GM19468 (cell line): ENCODE measurements around the gene THAP3.
A peak's percentile ranks its signal among the peaks of the same experiment; 100 is the strongest.

ENCODE experiments used
- ATAC-seq: cut with Tn5 transposase; IDR thresholded peaks from one replicate; pipeline ENCODE4 v1.9.1; 2021; ENCODE audit warnings: mild to moderate bottlenecking, moderate library complexity, moderate number of reproducible peaks; ENCODE audit not compliant: unreplicated experiment; ENCODE audit errors: extremely low read depth

The THAP3 gene, protein sequence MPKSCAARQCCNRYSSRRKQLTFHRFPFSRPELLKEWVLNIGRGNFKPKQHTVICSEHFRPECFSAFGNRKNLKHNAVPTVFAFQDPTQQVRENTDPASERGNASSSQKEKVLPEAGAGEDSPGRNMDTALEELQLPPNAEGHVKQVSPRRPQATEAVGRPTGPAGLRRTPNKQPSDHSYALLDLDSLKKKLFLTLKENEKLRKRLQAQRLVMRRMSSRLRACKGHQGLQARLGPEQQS

DNA sequence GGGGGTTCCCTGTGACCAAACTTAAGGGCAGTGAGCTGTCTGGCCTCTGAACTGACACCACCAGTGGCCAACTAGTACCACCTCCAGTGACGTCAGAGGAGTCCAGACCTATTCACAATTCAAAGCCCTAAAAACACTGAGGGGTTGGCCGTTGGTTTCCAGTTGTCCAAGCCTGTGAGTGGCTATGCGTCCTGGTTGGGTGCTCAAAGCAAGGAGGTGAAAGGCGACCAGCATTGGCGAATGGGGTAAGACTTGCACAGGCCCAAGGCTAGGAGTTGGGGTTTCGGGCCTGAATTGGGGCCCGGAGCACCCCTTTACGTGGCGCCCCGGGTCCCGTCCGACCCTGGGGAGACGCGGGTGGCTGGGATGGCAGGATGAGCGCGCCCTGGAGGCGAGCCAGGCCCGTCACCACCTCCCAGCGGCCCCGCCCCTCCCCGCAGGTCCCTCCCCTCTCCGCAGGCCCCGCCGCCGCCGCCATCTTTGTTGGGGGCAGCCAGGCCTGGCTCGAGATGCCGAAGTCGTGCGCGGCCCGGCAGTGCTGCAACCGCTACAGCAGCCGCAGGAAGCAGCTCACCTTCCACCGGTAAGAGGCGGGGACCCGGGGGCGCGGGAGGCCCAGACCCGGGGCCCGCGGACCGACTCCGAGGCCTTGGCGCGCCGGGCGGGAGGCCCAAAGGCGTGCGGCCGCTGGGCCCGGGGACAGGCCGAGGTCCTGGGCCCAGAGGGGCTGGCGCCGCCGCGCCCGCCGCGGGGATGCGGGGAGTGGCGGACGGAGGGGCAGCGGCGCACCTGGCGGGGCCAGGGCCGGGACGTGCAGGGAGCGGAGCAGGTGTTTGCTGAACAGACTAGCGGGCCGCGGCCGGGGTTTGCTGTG lies at the start of gene THAP3:
TSS of gene THAP3 (plus strand) at position 159 of the 874 bp plus-strand sequence. CDS start at position 510, 351 bp downstream.
- peak; percentile 72 for ATAC-seq

DNA sequence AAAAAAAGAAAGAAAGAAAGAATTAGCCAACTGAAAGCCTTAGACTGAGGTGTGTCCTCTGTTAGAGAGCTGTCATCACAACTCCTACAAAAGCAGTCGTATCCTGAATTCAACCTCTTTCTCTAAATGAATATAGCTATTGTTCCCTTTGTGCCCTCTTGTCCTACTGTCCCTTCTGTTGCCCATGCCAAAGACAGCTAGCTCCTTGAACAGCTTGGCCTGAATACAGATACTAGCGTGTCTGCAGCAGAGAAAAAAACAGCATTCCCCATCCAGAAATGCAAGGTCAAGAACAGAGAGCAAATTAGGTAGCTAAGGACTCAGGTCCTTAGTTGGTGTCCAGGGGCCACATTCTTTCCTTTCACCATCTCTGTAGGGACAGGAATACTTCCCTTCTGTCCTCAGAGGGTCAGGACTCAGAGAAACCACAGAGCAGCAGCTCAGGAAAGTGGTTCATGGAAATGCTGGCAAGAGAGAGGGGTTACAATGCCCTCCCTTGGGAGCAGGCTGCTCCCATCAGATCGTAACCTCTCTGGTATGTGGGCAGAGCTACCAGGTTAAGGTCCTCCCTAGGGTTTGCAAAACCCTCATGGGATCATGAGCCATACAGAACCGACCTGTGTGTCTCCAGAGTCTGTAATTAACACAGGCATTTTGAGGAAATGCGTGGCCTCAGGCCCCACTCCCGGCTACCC lies 46.7 kb upstream of the THAP3 start:
- ATAC-seq = no peak

DNA sequence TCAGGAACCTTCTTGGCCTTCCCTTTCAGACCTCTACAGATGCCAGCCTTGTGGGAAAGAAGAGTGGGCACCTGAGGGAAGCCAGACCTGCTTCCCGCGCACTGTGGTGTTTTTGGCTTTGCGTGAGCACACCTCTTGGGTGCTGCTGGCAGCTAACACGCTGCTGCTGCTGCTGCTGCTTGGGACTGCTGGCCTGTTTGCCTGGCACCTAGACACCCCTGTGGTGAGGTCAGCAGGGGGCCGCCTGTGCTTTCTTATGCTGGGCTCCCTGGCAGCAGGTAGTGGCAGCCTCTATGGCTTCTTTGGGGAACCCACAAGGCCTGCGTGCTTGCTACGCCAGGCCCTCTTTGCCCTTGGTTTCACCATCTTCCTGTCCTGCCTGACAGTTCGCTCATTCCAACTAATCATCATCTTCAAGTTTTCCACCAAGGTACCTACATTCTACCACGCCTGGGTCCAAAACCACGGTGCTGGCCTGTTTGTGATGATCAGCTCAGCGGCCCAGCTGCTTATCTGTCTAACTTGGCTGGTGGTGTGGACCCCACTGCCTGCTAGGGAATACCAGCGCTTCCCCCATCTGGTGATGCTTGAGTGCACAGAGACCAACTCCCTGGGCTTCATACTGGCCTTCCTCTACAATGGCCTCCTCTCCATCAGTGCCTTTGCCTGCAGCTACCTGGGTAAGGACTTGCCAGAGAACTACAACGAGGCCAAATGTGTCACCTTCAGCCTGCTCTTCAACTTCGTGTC lies 45.9 kb upstream of the THAP3 start:
- no peak for ATAC-seq

DNA sequence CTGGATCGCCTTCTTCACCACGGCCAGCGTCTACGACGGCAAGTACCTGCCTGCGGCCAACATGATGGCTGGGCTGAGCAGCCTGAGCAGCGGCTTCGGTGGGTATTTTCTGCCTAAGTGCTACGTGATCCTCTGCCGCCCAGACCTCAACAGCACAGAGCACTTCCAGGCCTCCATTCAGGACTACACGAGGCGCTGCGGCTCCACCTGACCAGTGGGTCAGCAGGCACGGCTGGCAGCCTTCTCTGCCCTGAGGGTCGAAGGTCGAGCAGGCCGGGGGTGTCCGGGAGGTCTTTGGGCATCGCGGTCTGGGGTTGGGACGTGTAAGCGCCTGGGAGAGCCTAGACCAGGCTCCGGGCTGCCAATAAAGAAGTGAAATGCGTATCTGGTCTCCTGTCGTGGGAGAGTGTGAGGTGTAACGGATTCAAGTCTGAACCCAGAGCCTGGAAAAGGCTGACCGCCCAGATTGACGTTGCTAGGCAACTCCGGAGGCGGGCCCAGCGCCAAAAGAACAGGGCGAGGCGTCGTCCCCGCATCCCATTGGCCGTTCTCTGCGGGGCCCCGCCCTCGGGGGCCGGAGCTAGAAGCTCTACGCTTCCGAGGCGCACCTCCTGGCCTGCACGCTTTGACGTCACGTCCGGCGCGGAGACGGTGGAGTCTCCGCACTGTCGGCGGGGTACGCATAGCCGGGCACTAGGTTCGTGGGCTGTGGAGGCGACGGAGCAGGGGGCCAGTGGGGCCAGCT lies 45.1 kb upstream of the THAP3 start, which contains the start of gene ZBTB48:
TSS of gene ZBTB48 (plus strand) at position 621 of the 745 bp plus-strand sequence. CDS start 616 bp downstream, outside the sequence.
- ATAC-seq = peak; percentile 87

DNA sequence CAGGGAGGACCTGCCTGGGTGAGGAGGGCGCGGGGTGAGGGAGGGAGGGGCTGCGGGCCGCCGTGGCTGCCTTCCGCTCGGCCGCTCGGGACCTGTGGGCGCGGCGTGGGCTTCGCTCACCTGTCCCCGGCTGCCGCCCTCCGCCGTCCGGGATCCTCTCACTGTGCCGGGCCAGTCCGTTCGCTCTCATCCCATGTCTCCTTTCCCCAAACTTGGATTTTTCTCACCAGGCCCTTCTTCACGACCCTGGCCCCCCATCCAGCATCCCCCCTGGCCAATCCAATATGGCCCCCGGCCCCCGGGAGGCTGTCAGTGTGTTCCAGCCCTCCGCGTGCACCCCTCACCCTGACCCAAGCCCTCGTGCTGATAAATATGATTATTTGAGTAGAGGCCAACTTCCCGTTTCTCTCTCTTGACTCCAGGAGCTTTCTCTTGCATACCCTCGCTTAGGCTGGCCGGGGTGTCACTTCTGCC lies 44.5 kb upstream of the THAP3 start:
- ATAC-seq = no peak

DNA sequence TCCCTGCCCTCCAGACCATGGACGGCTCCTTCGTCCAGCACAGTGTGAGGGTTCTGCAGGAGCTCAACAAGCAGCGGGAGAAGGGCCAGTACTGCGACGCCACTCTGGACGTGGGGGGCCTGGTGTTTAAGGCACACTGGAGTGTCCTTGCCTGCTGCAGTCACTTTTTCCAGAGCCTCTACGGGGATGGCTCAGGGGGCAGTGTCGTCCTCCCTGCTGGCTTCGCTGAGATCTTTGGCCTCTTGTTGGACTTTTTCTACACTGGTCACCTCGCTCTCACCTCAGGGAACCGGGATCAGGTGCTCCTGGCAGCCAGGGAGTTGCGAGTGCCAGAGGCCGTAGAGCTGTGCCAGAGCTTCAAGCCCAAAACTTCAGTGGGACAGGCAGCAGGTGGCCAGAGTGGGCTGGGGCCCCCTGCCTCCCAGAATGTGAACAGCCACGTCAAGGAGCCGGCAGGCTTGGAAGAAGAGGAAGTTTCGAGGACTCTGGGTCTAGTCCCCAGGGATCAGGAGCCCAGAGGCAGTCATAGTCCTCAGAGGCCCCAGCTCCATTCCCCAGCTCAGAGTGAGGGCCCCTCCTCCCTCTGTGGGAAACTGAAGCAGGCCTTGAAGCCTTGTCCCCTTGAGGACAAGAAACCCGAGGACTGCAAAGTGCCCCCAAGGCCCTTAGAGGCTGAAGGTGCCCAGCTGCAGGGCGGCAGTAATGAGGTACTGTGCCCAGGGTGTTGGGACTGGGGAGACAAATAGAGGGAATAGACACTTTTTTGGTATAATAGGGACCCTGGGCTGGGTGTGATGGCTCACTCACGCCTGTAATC lies 43.9 kb upstream of the THAP3 start:
- no peak for ATAC-seq

DNA sequence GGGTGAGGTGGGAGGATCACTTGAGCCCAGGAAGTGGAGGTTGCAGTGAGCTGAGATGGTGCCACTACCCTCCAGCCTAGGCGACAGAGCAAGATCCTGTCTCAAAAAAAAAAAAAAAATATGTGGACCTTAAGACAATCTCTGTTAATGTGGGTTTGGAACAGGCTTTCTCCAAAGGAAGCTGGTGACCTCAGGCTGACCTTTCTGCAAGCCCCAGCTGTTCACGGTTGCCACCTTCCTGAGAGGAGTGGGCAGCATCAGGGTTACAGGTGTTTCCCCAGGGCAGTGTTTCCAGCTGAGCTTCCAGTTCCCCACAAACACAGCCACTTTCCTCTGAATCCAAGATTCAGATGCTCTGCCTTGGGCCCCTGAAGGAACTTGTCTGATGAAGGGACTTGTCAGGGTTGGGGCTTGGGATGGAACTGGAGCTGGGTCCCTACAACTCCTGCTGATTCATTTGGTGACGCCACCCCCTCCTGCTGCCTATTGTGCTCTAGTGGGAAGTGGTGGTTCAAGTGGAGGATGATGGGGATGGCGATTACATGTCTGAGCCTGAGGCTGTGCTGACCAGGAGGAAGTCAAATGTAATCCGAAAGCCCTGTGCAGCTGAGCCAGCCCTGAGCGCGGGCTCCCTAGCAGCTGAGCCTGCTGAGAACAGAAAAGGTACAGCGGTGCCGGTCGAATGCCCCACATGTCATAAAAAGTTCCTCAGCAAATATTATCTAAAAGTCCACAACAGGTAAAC lies 42.9 kb upstream of the THAP3 start:
- no peak for ATAC-seq

DNA sequence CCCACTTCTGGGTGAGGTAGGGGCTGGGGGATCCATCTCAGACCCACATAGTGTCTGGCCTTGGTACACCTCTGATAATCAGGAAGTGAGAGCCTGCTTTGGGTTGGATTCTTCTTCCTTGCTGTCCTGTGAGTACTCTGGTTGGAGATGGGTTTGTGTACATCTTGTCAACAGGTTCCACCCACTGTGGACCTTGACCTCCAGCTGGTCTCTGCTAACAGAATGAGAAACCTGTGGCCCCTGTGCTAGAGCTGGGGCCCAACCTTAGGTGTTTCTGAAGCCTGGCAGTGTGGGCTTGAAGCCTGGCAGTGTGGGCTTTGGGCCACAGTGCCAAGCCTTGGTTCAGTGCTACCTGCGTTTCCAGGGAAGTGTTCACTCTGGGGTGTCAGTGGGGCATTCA lies 42.3 kb upstream of the THAP3 start:
- no peak for ATAC-seq

DNA sequence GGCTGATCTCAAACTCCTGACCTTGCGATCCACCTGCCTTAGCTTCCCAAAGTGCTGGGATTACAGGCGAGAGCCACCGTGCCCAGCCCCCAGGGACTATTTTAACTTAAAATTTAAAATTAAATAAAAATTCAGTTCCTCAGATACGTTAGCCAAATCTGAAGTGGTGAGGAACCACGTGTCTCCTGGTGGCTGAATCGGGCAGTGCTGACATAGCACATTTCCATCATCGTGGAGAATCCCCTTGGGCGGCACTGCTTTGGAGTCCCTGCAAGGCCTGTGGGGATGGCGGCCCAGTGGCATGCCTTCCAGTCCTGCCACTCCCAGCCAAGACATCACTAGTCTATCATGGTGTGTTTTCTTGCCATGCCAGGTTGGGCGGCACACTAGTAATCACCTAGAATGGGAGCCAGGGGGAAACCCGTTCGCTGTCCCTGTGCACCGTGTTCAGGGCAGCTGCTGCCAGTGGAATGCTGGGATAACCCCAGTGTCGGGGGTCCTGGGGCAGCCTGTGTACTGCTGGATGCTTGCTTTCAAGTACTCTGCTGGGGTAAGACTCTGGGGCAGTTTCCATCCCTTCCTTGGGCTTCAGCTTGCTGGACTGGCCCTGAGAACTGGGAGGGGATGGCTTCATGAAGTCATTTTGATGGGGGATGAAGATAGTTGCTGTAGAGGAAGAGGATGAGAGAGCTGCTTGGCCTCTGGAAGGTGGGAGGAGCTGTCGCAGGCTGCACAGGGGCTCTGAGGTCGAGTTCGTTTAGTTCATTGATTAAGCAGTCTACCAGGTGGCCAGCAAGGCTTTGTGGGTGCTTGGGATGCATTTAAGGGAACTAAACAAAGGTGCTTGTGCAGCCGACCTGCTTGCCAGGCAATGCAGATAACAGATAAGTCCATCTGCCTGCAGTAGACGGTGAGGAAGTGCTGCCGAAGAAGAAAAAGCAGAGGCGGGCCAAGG lies 40.3 kb upstream of the THAP3 start:
- no peak for ATAC-seq

DNA sequence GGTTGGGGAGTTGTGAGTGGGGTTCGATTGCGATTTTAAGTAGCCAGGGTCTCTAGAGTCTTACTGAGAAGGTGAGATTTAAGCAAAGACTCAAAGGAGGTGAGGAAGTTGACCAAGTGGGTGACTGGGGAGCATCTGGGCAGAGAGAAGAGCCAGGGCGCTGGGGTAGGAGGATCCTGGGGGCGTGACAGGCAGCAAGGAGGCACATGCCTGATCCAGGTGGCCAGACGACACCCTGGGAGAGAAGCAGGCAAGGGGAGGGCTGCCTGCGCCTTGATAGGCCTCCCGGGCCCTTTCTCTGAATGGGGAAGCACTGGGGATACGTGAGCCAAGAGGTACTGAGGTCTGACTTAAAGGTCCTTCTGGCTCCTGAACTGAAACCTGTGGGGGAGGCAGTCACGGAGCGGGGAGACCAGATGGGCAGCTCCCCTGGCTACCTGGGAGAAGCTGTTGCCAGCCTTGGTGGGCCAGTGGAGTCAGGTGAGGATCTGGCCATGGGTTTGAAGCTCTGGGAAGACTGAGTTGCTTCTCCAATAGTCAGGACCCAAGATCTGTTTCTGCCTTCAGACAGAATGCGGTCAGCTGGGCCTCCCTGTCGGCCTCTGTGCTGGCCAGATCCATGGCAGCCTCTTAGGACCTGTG lies 39.5 kb upstream of the THAP3 start:
- ATAC-seq = no peak

DNA sequence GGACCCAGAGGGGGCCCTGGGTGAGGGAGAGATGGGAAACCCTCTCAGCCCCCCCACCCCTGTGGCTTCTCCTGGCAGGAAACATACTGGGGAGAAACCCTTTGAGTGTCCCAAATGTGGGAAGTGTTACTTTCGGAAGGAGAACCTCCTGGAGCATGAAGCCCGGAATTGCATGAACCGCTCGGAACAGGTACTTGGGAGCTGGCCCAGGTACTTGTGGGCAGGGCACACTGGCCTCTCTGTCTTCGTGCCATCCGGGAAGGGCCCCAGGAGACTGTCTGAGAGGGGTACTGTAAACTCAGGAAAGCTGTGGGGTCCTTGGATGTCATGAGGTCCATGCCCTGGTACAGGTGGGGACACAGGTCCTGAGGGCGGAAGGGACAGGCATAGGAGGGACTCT lies 38.8 kb upstream of the THAP3 start:
- ATAC-seq = no peak

DNA sequence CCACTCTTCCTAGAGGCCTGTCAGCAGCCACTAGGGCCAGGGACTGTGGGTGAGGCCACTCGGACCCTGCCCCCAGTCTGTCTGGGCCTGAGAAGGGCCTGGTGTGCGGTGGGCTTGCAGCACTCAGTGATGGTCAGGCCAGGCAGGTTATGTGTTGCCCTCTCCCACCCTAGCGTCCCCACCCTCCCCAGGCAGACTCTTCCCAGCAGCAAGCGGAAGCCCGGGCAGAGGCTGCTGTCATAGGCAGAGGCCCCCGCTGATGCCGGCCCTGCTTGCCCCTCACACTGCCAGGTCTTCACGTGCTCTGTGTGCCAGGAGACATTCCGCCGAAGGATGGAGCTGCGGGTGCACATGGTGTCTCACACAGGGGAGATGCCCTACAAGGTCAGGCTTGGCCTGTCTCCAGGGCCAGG lies 38.3 kb upstream of the THAP3 start:
- ATAC-seq = no peak

DNA sequence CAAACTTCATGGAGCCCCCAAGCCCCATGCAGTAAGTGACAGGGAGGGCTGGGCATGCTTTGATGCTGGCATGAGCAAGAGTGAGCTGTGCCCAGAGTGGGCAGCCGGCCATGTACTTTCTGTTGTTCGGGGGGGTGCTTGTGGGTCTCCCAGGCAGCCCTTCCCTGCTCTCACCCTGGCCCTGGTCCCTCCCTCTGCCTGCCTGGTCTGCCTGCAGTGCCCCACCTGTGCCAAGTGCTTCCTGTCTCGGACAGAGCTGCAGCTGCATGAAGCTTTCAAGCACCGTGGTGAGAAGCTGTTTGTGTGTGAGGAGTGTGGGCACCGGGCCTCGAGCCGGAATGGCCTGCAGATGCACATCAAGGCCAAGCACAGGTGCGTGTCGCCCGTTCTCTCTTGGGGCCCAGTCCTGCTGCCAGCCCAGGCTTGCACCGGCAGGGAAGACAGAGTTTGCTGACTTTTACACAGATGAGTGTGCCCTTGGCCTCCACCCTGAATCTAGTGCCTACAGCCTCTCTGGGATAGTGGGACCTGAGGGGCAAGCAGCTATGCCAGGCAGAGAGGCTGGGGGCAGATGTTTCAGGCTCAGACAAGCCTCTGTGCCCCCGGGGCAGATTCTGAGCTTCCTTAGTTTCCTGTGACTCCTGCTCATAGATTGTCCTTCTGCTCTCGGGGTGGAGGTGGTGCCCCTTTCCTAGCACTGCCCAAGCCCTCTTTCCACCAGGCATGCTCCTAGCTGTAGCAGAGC lies 37.2 kb upstream of the THAP3 start:
- no peak for ATAC-seq

DNA sequence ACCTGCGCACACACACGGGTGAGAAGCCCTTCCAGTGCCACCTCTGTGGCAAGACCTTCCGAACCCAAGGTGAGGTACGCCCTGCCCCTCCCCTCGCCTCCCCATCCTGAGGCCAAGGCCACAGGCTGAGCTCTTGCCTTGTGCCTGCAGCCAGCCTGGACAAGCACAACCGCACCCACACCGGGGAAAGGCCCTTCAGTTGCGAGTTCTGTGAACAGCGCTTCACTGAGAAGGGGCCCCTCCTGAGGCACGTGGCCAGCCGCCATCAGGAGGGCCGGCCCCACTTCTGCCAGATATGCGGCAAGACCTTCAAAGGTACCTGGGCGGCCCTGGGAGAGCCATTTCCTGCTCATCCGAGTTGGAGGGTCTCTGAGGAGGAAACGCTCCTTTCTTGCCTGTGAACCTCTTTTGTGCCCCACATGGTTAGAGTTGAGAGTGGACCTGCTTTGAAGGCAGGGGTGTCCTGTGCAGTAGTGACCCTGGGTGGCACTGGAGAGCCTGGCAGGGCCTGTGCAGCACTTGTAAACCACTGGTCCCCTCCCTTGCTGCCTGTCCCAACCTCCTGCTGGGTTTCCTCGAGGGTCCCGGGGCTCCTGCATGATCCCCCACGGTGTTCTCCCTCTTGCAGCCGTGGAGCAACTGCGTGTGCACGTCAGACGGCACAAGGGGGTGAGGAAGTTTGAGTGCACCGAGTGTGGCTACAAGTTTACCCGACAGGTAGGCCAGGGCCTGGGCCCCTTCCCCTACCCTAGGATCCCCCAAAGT lies 36.4 kb upstream of the THAP3 start:
- ATAC-seq = no peak
